IMR-90 (cell line): ENCODE results near the gene OR5AR1. TPM values are rescaled to one million over a fixed set of nuclear protein-coding genes. Genes with fewer than 3 reads are reported as not detected.

Source experiments
- ATAC-seq: fragments of 200-7000 bp; cut with Tn5 transposase; 2 replicates; pipeline ENCODE4 v1.9.1; 2020; ENCODE audit warnings: low read depth, mild to moderate bottlenecking, moderate library complexity
- BruUV-seq: library from RNA; stranded (reverse); fragments of 400-500 nt; replicated peaks from 2 replicates; lab custom pipeline; 2021; lab: Mats Ljungman, UMichigan
- CTCF ChIA-PET: fragments of 300-600 bp; formaldehyde crosslinking; extraction: SDS; loops from one replicate; lab custom pipeline; 2021; ENCODE audit warnings: antibody characterized with exemption; lab: Yijun Ruan, JAX
- POLR2A ChIA-PET: fragments of 300-600 bp; sonication (Branson Sonifier 250); formaldehyde crosslinking; loops from one replicate; lab custom pipeline; 2022; ENCODE audit warnings: antibody characterized with exemption; ENCODE audit not compliant: unreplicated experiment; lab: Charles Lee
- DNase-seq: peaks from one replicate; pipeline ENCODE4 v3.0.0; 2013
- H2AFZ ChIP-seq: replicated peaks from 2 replicates; pipeline ENCODE3; 2013; ENCODE audit warnings: low read length, mild to moderate bottlenecking; ENCODE audit not compliant: poor library complexity
- H2AK5ac ChIP-seq: 2 replicates; pipeline ENCODE4 v1.6.1; 2013; ENCODE audit warnings: low read depth, low read length, inconsistent platforms
- H2AK9ac ChIP-seq: replicated peaks from 2 replicates; pipeline ENCODE3; 2013; ENCODE audit warnings: mild to moderate bottlenecking, low read depth, low read length, moderate library complexity; ENCODE audit not compliant: poor library complexity
- H2BK120ac ChIP-seq: 2 replicates; pipeline ENCODE4 v1.6.1; 2013; ENCODE audit warnings: low read depth, low read length, inconsistent platforms
- H2BK15ac ChIP-seq: 3 replicates; pipeline ENCODE4 v1.6.1; 2013; ENCODE audit warnings: low read depth, low read length, inconsistent platforms
- H2BK20ac ChIP-seq: 2 replicates; pipeline ENCODE4 v1.6.1; 2013; ENCODE audit warnings: low read depth, mild to moderate bottlenecking, inconsistent platforms, low read length, moderate library complexity
- H2BK5ac ChIP-seq: 2 replicates; pipeline ENCODE4 v1.6.1; 2013; ENCODE audit warnings: mild to moderate bottlenecking, low read depth, low read length, inconsistent platforms; ENCODE audit not compliant: poor library complexity, severe bottlenecking
- H3K14ac ChIP-seq: replicated peaks from 2 replicates; pipeline ENCODE4 v1.6.1; 2013; ENCODE audit warnings: low read depth, low read length, inconsistent platforms
- H3K18ac ChIP-seq: 2 replicates; pipeline ENCODE4 v1.6.1; 2013; ENCODE audit warnings: low read depth, low read length, control low read depth
- H3K23ac ChIP-seq: 2 replicates; pipeline ENCODE4 v1.6.1; 2013; ENCODE audit warnings: low read depth, low read length, inconsistent platforms
- H3K27ac ChIP-seq: 2 replicates; pipeline ENCODE4 v1.5.1; 2013; ENCODE audit warnings: mild to moderate bottlenecking, control low read depth, low read length; ENCODE audit not compliant: insufficient read depth
- H3K27me3 ChIP-seq: 2 replicates; pipeline ENCODE4 v1.6.1; 2013; ENCODE audit warnings: low read length; ENCODE audit not compliant: control insufficient read depth, insufficient read depth
- H3K36me3 ChIP-seq: 2 replicates; pipeline ENCODE4 v1.6.1; 2013; ENCODE audit warnings: low read length, mixed read lengths; ENCODE audit not compliant: control insufficient read depth, insufficient read depth
- H3K4ac ChIP-seq: 2 replicates; pipeline ENCODE4 v1.6.1; 2013; ENCODE audit warnings: low read depth, low read length, inconsistent platforms
- H3K4me1 ChIP-seq: 2 replicates; pipeline ENCODE4 v1.6.1; 2013; ENCODE audit warnings: low read length, mixed read lengths; ENCODE audit not compliant: control insufficient read depth, insufficient read depth
- H3K4me2 ChIP-seq: 2 replicates; pipeline ENCODE4 v1.6.1; 2013; ENCODE audit warnings: low read depth, mild to moderate bottlenecking, control low read depth, low read length, moderate library complexity
- H3K4me3 ChIP-seq: 2 replicates; pipeline ENCODE4 v1.5.1; 2013; ENCODE audit warnings: low read depth, mild to moderate bottlenecking, control low read depth, low read length, moderate library complexity; ENCODE audit not compliant: insufficient read depth
- H3K56ac ChIP-seq: 2 replicates; pipeline ENCODE4 v1.6.1; 2013; ENCODE audit warnings: low read length, inconsistent platforms; ENCODE audit not compliant: insufficient read depth; ENCODE audit errors: extremely low read depth
- H3K79me1 ChIP-seq, 2 experiments: 2 replicates each; pipeline ENCODE4 v1.6.1; 2013; ENCODE audit warnings: low read length in 2 of 2, inconsistent platforms in 1 of 2, low read depth in 1 of 2
- H3K9ac ChIP-seq: 2 replicates; pipeline ENCODE4 v1.6.1; 2013; ENCODE audit warnings: low read depth, low read length, control low read depth
- H3K9me1 ChIP-seq: 2 replicates; pipeline ENCODE4 v1.6.1; 2013; ENCODE audit warnings: low read length, inconsistent platforms; ENCODE audit not compliant: insufficient read depth
- H3K9me3 ChIP-seq: 2 replicates; pipeline ENCODE4 v1.6.1; 2013; ENCODE audit warnings: low read length; ENCODE audit not compliant: control insufficient read depth, insufficient read depth
- H4K20me1 ChIP-seq: 2 replicates; pipeline ENCODE4 v1.6.1; 2013; ENCODE audit warnings: low read length, inconsistent platforms; ENCODE audit not compliant: insufficient read depth
- H4K5ac ChIP-seq: 2 replicates; pipeline ENCODE4 v1.6.1; 2013; ENCODE audit warnings: mild to moderate bottlenecking, low read depth, low read length, control low read depth
- H4K8ac ChIP-seq, 2 experiments: 2 replicates each; pipeline ENCODE4 v1.6.1; 2013; ENCODE audit warnings: low read depth in 2 of 2, low read length in 2 of 2, control low read depth in 1 of 2, inconsistent platforms in 1 of 2
- H4K91ac ChIP-seq: 2 replicates; pipeline ENCODE4 v1.6.1; 2013; ENCODE audit warnings: low read depth, low read length, inconsistent platforms; ENCODE audit not compliant: insufficient read depth
- CEBPB ChIP-seq: IDR thresholded peaks from 2 replicates; pipeline ENCODE4 v1.6.1; 2012; ENCODE audit warnings: low read depth, low read length, improper control_type of control experiment
- CHD1 ChIP-seq: IDR thresholded peaks from 2 replicates; pipeline ENCODE4 v1.6.1; 2012; ENCODE audit warnings: low read depth, low read length, improper control_type of control experiment
- CTCF ChIP-seq: conservative IDR thresholded peaks from 2 replicates; pipeline ENCODE4 v1.5.1; 2012; ENCODE audit warnings: mild to moderate bottlenecking, low read depth, low read length, improper control_type of control experiment
- FOS ChIP-seq: fragments of 150-350 bp; IDR thresholded peaks from 2 replicates; pipeline ENCODE4 v1.6.1; 2016; ENCODE audit warnings: low read depth, low read length
- MAFK ChIP-seq: IDR thresholded peaks from 2 replicates; pipeline ENCODE4 v1.6.1; 2012; ENCODE audit warnings: low read depth, low read length, improper control_type of control experiment
- MAZ ChIP-seq: IDR thresholded peaks from 2 replicates; pipeline ENCODE4 v1.6.1; 2012; ENCODE audit warnings: low read depth, mild to moderate bottlenecking, low read length, improper control_type of control experiment, moderate library complexity, borderline replicate concordance
- MXI1 ChIP-seq: IDR thresholded peaks from 2 replicates; pipeline ENCODE4 v1.6.1; 2012; ENCODE audit warnings: low read depth, mild to moderate bottlenecking, low read length, moderate library complexity, borderline replicate concordance
- NFE2L2 ChIP-seq: fragments of 150-350 bp; IDR thresholded peaks from 2 replicates; pipeline ENCODE4 v1.6.1; 2016; ENCODE audit warnings: low read depth, mild to moderate bottlenecking, low read length
- POLR2A ChIP-seq: IDR thresholded peaks from 2 replicates; pipeline ENCODE4 v1.6.1; 2012; ENCODE audit warnings: mild to moderate bottlenecking, low read depth, low read length
- RCOR1 ChIP-seq: IDR thresholded peaks from 2 replicates; pipeline ENCODE4 v1.6.1; 2012; ENCODE audit warnings: mild to moderate bottlenecking, low read length, improper control_type of control experiment; ENCODE audit not compliant: insufficient replicate concordance
- RFX5 ChIP-seq: IDR thresholded peaks from 2 replicates; pipeline ENCODE4 v1.8.0; 2012; ENCODE audit warnings: low read depth, mild to moderate bottlenecking, low read length, moderate library complexity
- WGBS, 2 experiments: methylation state at CpG; one replicate each; pipeline versions ENCODE4 v1.1.5 to v1.1.7; 2013; ENCODE audit warnings: missing lambda C conversion rate in 2 of 2; ENCODE audit not compliant: insufficient read length in 1 of 2; ENCODE audit errors: extremely low coverage in 2 of 2; 5-methylcytosine and 5-hydroxymethylcytosine counted together
- dilution Hi-C: fragments of 300-500 bp; cut with HindIII; formaldehyde crosslinking; loops from one replicate; pipeline ENCODE4 v1.14.3; 2018; ENCODE audit warnings: low sequenced_read_pairs; ENCODE audit not compliant: unreplicated experiment
- in situ Hi-C: fragments of 300-500 bp; cut with MboI; formaldehyde crosslinking; loops from 3 replicates; pipeline ENCODE4 v1.14.3; 2019; ENCODE audit warnings: low sequenced_read_pairs, inconsistent platforms, mixed read lengths
- intact Hi-C: fragments of 100-400 bp; cut with micrococcal nuclease; formaldehyde crosslinking; loops from 2 replicates; pipeline ENCODE4 v1.10.0; 2022
- polyA plus RNA-seq, 3 experiments: library from polyadenylated mRNA; depleted of rRNA; stranded (reverse); fragments of >200 nt; gene quantifications; 2 replicates each; pipeline ENCODE4 v1.2.3, GENCODE V29; 2012; ENCODE audit warnings: low replicate concordance in 1 of 3
- total RNA-seq: library from RNA; depleted of rRNA; stranded (reverse); fragments of >200 nt; gene quantifications from 2 replicates; pipeline ENCODE4 v1.2.3, GENCODE V29; 2012
- TF ChIP-seq, protein P1 (sequence below): fragments of 150-350 bp; IDR thresholded peaks from 2 replicates; pipeline ENCODE4 v1.6.1; 2016; ENCODE audit warnings: low read depth, mild to moderate bottlenecking, low read length, moderate library complexity, borderline replicate concordance
- TF ChIP-seq, protein P2 (sequence below): fragments of 150-350 bp; IDR thresholded peaks from 2 replicates; pipeline ENCODE4 v1.6.1; 2017; ENCODE audit warnings: mild to moderate bottlenecking, antibody characterized with exemption, low read length, low read depth

Gene OR5AR1
- total and polyA plus RNA-seq, 2 of the 4 experiments (the other 2 are of a cell fraction), result not detected

GRCh38 chr11:56698795-56699194 is 35.3 kb downstream of the OR5AR1 start, which contains the start of gene OR9G1:
OR9G1 (plus strand) TSS chr11:56699095; CDS start chr11:56700388, 1,293 bp downstream.
- H4K8ac ChIP-seq, result no peak within 1 kb of the TSS
- no peaks in the 10 kb centered on the region for H3K9me3 ChIP-seq
- WGBS, 2 experiments, result 62% methylated on average over 1 of the region's 1 CpG; no CpG with 5 or more reads in 1 of the 2 experiments
- H4K20me1 ChIP-seq, result no peaks in the 10 kb centered on the region
- H3K4me2 ChIP-seq, result no peak within 1 kb of the TSS
- TF ChIP-seq, protein P1, sequence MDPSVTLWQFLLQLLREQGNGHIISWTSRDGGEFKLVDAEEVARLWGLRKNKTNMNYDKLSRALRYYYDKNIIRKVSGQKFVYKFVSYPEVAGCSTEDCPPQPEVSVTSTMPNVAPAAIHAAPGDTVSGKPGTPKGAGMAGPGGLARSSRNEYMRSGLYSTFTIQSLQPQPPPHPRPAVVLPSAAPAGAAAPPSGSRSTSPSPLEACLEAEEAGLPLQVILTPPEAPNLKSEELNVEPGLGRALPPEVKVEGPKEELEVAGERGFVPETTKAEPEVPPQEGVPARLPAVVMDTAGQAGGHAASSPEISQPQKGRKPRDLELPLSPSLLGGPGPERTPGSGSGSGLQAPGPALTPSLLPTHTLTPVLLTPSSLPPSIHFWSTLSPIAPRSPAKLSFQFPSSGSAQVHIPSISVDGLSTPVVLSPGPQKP, result no peak
- TF ChIP-seq CTCF (no peak), FOS (no peak), CHD1 (no peak), RCOR1 (no peak), CEBPB (no peak), MAFK (no peak), NFE2L2 (no peak), RFX5 (no peak), MAZ (no peak), MXI1 (no peak), POLR2A (no peak)
- TF ChIP-seq, protein P2, sequence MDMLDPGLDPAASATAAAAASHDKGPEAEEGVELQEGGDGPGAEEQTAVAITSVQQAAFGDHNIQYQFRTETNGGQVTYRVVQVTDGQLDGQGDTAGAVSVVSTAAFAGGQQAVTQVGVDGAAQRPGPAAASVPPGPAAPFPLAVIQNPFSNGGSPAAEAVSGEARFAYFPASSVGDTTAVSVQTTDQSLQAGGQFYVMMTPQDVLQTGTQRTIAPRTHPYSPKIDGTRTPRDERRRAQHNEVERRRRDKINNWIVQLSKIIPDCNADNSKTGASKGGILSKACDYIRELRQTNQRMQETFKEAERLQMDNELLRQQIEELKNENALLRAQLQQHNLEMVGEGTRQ, result no peak
- H3K9me1 ChIP-seq, result no peaks in the 10 kb centered on the region
- H2BK20ac ChIP-seq, result no peak within 1 kb of the TSS
- no peaks in the 10 kb centered on the region for H3K36me3 ChIP-seq
- no peak for ATAC-seq
- BruUV-seq, result no TSS peak
- POLR2A ChIA-PET, result no interaction called here
- DNase-seq, result no peak
- no peak within 1 kb of the TSS for H2AK5ac ChIP-seq
- H3K27ac ChIP-seq, result no peak within 1 kb of the TSS
- H3K4ac ChIP-seq, result no peak within 1 kb of the TSS
- no peak within 1 kb of the TSS for H3K14ac ChIP-seq
- no peaks in the 10 kb centered on the region for H3K4me1 ChIP-seq
- H3K18ac ChIP-seq, result no peak within 1 kb of the TSS
- no peak within 1 kb of the TSS for H4K5ac ChIP-seq
- no peak within 1 kb of the TSS for H3K56ac ChIP-seq
- CTCF ChIA-PET, result no interaction called here
- no peak within 1 kb of the TSS for H3K4me3 ChIP-seq
- dilution Hi-C loops, result no loop called here
- no peak within 1 kb of the TSS for H3K23ac ChIP-seq
- no peak within 1 kb of the TSS for H3K9ac ChIP-seq
- in situ Hi-C loops, result no loop called here
- H2AFZ ChIP-seq, result no peak within 1 kb of the TSS
- no peak within 1 kb of the TSS for H4K91ac ChIP-seq
- no peak within 1 kb of the TSS for H2BK15ac ChIP-seq
- no peak within 1 kb of the TSS for H2BK5ac ChIP-seq
- intact Hi-C loops, result no loop called here
- no peak within 1 kb of the TSS for H2AK9ac ChIP-seq
- no peaks in the 10 kb centered on the region for H3K27me3 ChIP-seq
- no peaks in the 10 kb centered on the region for H3K79me1 ChIP-seq
- no peak within 1 kb of the TSS for H2BK120ac ChIP-seq
